ENCODE data around the gene PHC2.

PHC2 gene

GRCh38 chr1:33287317-33287716 lies 143.6 kb downstream of the PHC2 start:
- no peak for DNase-seq

- no peak for DNase-seq
Observed at GRCh38 chr1:33286451-33287185, 144.3 kb downstream of the PHC2 start.

- DNase-seq: no peak
Observed at GRCh38 chr1:33284049-33284448, 146.8 kb downstream of the PHC2 start.

GRCh38 chr1:33282791-33283190 lies 148.1 kb downstream of the PHC2 start:
- no peak for DNase-seq

GRCh38 chr1:33281554-33282303 lies 149.2 kb downstream of the PHC2 start:
- DNase-seq: no peak

- no peak for DNase-seq
Observed at GRCh38 chr1:33280091-33280661, 150.7 kb downstream of the PHC2 start.

GRCh38 chr1:33277488-33278084 lies 153.3 kb downstream of the PHC2 start:
- no peak for DNase-seq

- no peak for DNase-seq
Observed at GRCh38 chr1:33276573-33277298, 154.2 kb downstream of the PHC2 start.

- no peak for DNase-seq
Observed at GRCh38 chr1:33275706-33276572, 155.0 kb downstream of the PHC2 start.

- no peak for DNase-seq
Observed at GRCh38 chr1:33275195-33275594, 155.7 kb downstream of the PHC2 start.

GRCh38 chr1:33274446-33274845 lies 156.4 kb downstream of the PHC2 start:
- DNase-seq: no peak

- no peak for DNase-seq
Observed at GRCh38 chr1:33273961-33274371, 156.9 kb downstream of the PHC2 start.

Data from islet precursor cell (in vitro differentiated cells).